HG03064 (cell line): ENCODE results near the gene KLF16.
"Not testable (repeated sequence)": the region's sequence is repeated elsewhere in the genome, so short reads cannot be mapped to it uniquely, and the experiment has no call there.

ENCODE experiments used
- ATAC-seq: cut with Tn5 transposase; IDR thresholded peaks from one replicate; pipeline ENCODE4 v1.9.1; 2021; ENCODE audit warnings: low read depth; ENCODE audit not compliant: unreplicated experiment

KLF16 gene

GRCh38 chr19:1863328-1863637 is at the start of gene KLF16:
KLF16 (minus strand) TSS chr19:1863579; CDS start chr19:1863497, 82 bp downstream.
- no peak for ATAC-seq

GRCh38 chr19:1912760-1913505 is 49.6 kb upstream of the KLF16 start:
- no peak for ATAC-seq

- ATAC-seq, result no peak
These were observed 48.6 kb upstream of the KLF16 start for GRCh38 chr19:1911995-1912394.

DNA sequence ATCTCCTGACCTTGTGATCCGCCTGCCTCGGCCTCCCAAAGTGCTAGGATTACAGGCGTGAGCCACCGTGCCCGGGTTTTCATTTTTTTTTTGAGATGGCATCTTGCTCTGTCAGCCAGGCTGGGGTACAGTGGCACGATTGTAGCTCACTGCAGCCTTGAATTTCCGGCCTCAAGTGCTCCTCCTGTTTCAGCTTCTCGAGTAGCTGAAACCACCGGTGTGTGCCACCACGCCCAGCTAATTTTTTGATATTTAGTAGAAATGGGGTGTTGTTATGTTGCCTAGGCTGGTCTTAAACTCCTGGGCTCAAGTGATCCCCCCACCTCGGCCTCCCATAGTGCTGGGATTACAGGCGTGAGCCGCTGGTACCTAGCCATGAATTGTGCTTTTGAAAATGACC is 47.7 kb upstream of the KLF16 start:
- no peak for ATAC-seq

- ATAC-seq, result no peak
These were observed 46.8 kb upstream of the KLF16 start for GRCh38 chr19:1910177-1910576.

- ATAC-seq, result no peak
These were observed 46.3 kb upstream of the KLF16 start for GRCh38 chr19:1909761-1910080.

- no peak for ATAC-seq
These were observed 44.9 kb upstream of the KLF16 start for GRCh38 chr19:1908364-1908678.

GRCh38 chr19:1907563-1908363 is 44.4 kb upstream of the KLF16 start:
- no peak for ATAC-seq

DNA sequence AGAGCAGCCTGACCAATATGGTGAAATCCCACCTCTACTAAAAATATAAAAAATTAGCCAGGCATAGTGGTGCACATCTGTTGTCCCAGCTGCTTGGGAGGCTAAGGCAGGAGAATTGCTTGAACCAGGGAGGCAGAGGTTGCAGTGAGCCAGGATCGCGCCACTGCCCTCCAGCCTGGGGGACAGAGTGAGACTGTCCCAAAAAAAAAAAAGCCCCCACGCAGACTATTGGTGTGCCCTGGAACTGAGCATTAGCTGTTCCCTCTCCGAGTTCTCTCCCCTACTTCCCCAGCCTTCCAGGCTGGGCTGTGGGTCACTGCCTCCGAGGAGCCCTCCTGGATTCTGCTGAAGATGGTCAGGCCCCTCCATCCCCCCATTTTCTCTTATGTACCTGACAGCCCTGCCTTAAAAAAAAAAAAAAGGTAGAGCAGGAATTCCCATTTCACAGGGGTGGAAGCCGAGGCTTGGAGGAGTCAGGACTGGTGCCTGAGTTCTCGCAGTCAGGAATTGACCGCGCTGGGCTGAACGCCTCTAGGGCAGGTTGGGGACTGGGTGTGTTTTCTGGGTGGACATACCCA is 43.7 kb upstream of the KLF16 start:
- no peak for ATAC-seq

- ATAC-seq, result no peak
These were observed 42.5 kb upstream of the KLF16 start for GRCh38 chr19:1905863-1906375.

DNA sequence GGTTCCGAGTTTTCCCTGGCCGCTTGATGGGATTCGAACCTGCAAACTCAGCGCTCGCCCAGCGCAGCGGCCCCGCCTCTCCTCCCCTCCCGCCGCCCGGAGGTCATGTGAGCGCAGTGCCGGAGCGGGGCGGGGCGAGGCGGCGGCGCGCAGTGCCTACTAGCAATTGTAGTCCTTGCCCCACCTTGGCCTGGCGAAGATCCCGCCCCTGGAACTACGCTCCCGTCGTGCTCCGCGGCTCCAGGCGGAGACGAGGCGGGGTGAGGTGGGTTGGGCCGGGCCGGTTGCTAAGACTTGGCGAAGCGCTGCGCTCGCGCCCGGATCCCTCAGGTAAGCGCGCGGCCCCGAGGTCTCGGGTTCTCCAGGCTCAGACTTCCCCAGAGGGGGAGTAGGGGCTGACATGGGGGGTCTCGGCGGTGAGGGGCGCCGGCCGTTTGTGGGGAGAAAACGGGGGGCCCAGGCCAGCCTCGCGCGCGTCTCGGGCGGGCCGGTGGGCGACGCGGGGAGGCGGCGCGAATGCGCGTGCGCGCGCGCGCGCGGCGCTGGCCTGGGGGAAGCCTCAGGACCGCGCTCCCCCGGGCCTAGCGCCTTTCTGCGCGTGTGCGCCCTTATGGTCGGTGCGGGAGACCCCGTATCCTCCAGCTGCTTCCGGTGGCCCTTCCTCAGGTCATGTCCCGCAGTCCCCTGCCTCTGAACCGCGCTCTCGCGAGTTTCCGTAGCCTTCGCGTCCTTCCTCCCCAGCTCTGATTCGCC is 41.9 kb upstream of the KLF16 start, which contains the start of the genes ADAT3 and SCAMP4:
TSS of gene ADAT3 (plus strand) at position 290 of the 753 bp plus-strand sequence. CDS start 6,649 bp downstream, outside the sequence.
TSS of gene SCAMP4 (plus strand) at position 290 of the 753 bp plus-strand sequence. CDS start 9,621 bp downstream, outside the sequence.
- ATAC-seq, result peak; percentile 74

DNA sequence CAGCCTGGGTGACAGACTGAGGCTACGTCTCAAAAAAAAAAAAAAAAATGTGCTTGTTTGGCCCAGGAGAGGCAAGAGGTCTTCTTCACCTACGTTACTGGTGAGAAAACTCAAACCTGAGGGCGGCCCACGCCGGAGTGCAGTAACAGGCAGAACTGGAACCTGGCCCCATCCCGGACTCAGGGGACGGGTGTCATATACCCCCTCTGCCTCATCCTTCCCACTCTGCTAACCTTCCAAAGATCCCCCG is 41.4 kb upstream of the KLF16 start:
- no peak for ATAC-seq

GRCh38 chr19:1902923-1903322 is 39.5 kb upstream of the KLF16 start:
- no peak for ATAC-seq

DNA sequence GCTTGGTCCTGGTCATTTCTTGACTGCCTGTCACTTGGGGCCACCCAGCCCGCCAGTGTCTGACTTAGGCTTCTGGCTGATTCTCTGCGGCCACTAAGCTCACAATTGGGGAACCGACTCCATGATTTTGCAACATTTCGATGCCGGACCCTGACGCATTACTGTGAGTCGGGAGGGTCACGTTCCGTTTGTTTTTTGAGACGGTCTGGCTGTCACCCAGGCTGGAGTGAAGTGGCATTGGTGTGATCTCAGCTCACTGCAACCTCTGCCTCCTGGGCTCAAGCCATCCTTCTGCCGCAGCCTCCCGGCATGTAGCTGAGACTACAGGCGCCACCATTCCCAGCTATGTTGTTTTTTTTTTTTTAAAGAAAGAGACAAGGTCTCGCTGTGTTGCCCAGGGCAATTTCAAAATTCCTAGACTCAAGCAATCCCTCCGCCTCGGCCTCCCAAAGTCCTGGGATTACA is 38.6 kb upstream of the KLF16 start:
- no peak for ATAC-seq

GRCh38 chr19:1896508-1896907 is 33.1 kb upstream of the KLF16 start:
- no peak for ATAC-seq

GRCh38 chr19:1893791-1894190 is 30.4 kb upstream of the KLF16 start:
- no peak for ATAC-seq

- no peak for ATAC-seq
These were observed 26.5 kb upstream of the KLF16 start for GRCh38 chr19:1889907-1890306.

GRCh38 chr19:1888385-1888784 is 25.0 kb upstream of the KLF16 start:
- ATAC-seq, result no peak

DNA sequence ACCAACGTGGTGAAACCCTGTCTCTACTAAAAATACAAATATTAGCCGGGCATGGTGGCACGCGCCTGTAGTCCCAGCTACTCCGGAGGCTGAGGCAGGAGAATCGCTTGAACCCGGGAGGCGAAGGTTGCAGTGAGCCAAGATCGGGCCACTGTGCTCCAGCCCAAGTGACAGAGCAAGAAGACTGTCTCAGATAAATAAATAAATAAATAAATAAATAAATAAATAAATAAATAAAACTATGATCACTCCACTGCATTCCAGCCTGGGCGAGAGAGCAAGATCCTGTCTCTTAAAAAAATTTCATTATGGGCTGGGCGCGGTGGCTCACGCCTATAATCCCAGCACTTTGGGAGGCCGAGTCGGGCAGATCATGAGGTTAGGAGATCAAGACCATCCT is 23.0 kb upstream of the KLF16 start:
- not testable (repeated sequence) for ATAC-seq

GRCh38 chr19:1885398-1886119 is 22.2 kb upstream of the KLF16 start, which contains the start of gene ABHD17A:
ABHD17A (minus strand) TSS chr19:1885496; CDS start chr19:1881566, 3,930 bp downstream.
- not testable (repeated sequence) for ATAC-seq
